GM21526 (cell line): ENCODE data around the gene SLC13A5.
"Not testable (repeated sequence)": the region's sequence is repeated elsewhere in the genome, so short reads cannot be mapped to it uniquely, and the experiment has no call there.

Experiments
- ATAC-seq: cut with Tn5 transposase; IDR thresholded peaks from one replicate; pipeline ENCODE4 v1.9.1; 2021; ENCODE audit warnings: moderate library complexity; ENCODE audit not compliant: unreplicated experiment, low FRiP score

Gene SLC13A5

DNA sequence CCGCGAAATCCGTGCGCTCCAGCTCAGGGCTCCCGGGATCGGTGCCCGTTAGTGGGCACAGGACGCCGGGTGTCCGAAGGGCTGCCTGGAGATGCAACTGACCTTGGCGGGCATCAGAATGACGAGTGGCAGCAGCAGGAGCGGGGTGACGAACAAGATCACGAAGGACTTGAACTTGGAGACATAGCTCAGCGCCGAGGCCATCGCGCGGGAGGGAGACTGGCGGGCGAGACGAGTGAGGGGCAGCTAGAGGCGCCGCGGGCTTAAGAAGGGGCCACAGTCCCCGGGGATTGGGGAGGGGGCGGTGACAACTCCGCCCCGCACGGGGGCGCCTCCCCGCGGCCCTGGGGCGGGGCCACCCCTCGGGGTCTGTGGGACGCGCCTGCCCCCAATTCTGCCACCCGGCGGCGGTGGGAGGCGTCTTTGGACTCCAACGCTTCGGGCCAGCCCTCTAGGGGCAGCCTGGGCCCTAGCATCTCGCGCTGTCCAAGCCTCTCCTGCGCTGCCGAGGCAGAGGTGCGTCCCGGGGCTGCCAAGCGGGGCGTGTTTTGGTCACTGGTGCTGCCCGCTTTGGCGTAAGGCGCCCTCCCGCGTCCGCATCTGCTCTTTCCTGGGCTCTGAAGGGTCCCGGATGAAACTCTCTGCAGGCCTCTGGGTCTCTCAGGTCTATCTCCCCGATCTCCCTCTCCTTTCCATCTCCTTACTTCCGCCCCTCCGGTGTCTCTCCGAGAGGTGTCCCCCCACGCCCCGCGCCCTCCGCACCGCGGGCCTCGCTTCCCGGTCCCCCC lies at the start of gene SLC13A5:
TSS of gene SLC13A5 (minus strand) at position 240 of the 788 bp plus-strand sequence. CDS start at position 204, 36 bp downstream.
- no peak for ATAC-seq

- ATAC-seq = no peak
These were observed 48.6 kb upstream of the SLC13A5 start for GRCh38 chr17:6761779-6762178.

DNA sequence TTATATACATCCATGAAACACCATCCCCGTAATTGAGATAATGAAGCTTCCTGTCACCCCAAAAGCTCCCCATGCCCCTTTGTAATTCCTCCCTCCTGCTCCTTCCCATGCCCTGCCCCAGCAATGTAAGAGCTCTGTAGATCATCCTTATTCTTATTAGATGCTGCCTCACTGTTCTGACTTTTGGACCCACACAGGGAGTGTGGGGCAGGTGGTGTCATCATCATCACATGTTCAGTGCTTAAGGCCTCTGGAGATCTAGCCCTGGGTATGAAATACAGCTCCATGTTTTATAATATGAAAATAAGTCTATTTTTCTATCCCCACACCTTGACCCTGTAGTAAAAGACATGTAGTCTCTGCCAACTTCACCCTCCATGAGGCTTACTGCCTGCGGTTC lies 44.6 kb upstream of the SLC13A5 start:
- no peak for ATAC-seq

- no peak for ATAC-seq
These were observed 43.4 kb upstream of the SLC13A5 start for GRCh38 chr17:6756425-6757031.

GRCh38 chr17:6755731-6756184 lies 42.6 kb upstream of the SLC13A5 start, which contains the start of gene XAF1:
XAF1 (plus strand) TSS chr17:6756046; CDS start chr17:6756079, 33 bp downstream.
- ATAC-seq = no peak

GRCh38 chr17:6755281-6755680 lies 42.1 kb upstream of the SLC13A5 start:
- no peak for ATAC-seq

- no peak for ATAC-seq
These were observed 40.4 kb upstream of the SLC13A5 start for GRCh38 chr17:6753546-6753945.

- no peak for ATAC-seq
These were observed 39.9 kb upstream of the SLC13A5 start for GRCh38 chr17:6753006-6753445.

- no peak for ATAC-seq
These were observed 39.1 kb upstream of the SLC13A5 start for GRCh38 chr17:6752068-6752909.

DNA sequence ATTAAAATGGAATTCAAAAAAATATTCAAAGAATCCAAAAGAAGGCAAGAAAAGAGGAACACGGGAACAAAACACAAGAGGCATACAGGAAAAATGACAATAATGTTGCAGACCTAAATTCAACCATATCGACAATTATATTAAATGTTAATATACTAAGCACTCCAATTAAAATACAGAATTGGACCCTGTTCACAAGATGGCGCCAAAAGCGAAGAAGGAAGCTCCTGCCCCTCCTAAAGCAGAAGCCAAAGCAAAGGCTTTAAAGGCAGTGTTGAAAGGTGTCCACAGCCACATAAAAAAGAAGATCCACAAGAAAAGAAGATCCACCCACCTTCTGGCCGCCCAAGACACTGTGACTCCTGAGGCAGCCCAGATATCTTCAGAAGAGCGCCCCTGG lies 36.4 kb upstream of the SLC13A5 start:
- no peak for ATAC-seq

GRCh38 chr17:6748617-6749016 lies 35.4 kb upstream of the SLC13A5 start:
- ATAC-seq = no peak

DNA sequence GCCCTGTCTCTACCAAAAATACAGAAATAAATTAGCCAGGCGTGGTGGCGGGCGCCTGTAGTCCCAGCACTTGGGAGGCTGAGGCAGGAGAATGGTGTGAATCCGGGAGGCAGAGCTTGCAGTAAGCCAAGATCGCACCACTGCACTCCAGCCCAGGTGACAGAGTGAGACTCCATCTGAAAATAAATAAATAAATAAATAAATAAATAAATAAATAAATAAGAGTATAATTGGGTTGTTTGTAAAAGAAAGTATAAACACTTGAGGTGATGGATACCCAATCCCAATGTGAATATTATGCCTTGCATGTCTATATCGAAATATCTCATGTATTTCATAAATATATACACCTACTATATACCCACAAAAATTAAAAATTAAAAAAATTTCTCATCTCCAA lies 33.5 kb upstream of the SLC13A5 start:
- ATAC-seq = not testable (repeated sequence)

DNA sequence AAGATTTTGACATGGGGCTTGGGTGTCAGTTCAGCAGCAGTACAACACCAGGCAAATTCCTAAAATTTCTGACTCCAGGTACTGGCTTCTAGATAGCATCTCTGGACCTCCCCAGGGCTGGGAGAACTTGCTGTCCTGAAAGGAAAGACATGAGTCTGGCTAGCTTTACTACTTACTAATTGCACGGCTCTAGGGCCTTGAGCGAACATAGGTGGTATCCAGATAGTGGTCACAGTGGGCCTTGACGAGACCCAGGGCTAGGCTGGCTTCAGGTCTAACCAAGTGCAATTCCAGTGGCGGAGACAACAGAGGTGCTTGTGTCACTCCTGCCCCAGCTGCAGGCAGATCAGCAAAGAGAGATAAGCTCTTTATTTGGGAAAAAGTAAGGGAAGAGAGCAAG lies 16.4 kb upstream of the SLC13A5 start:
- ATAC-seq = no peak

GRCh38 chr17:6724009-6724408 lies 10.8 kb upstream of the SLC13A5 start:
- ATAC-seq = no peak

GRCh38 chr17:6721744-6722143 lies 8.6 kb upstream of the SLC13A5 start:
- ATAC-seq = no peak

GRCh38 chr17:6716736-6717135 lies 3.6 kb upstream of the SLC13A5 start:
- ATAC-seq = no peak

- ATAC-seq = no peak
These were observed 1.2 kb upstream of the SLC13A5 start for GRCh38 chr17:6714315-6714874.

GRCh38 chr17:6713918-6714271 lies 726 bp upstream of the SLC13A5 start:
- no peak for ATAC-seq

- ATAC-seq = no peak
These were observed 377 bp downstream of the SLC13A5 start for GRCh38 chr17:6712854-6713129.

DNA sequence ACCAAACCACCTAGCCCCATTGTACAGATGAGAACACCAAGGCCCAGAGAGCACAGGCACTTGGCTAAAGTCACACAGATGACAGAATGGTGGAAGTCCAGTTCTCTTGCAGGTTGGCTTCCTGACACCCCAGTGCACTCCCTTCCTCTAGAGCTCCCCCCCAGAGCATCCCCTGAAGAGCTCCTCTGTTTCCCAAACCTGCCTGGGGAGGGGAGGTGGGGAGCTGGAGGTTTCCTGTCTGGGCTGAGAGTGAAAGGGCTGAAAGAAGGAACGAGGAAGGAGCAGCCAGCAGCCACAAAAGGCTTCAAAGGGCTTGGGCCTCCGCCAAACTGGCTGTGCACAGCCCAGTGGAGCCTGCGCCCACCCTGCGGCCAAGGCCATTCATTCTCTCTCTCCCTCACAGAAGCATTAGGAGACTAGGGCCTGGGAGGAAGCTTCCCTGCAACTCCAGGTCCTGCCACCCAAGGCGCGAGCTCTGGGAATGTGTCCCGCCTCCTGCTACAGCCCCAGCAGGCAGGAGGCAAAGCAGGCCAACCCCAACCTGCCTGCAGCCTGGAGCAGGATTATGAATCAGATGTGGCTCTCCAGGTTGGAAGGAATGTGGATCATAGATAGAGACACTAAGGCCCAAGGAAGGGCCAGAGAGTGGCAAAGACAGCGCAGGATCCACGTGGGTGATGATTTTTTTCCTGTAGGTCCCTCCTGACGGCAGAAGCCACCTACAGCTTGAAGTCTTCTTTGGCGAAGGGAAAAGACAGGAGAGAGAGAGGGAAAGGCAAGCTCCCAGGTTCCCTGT lies 913 bp downstream of the SLC13A5 start:
- no peak for ATAC-seq
